ENCODE measurements around the gene KLHDC9.

GRCh38 chr1:161051219-161051618, 46.9 kb upstream of the KLHDC9 start:
- TF ChIP-seq POLR2A (IDR thresholded peaks at IDR 0.05; ENCODE audit: low read depth, low read length): no peak
- TF ChIP-seq POLR2AphosphoS5 (IDR thresholded peaks at IDR 0.05; ENCODE audit: low read depth, low read length): no peak
- no peak for TF ChIP-seq TAF1 (IDR thresholded peaks at IDR 0.05; ENCODE audit: low read depth, low read length)
